GM18868 (cell line): ENCODE results near the gene CST9.
"Not testable (repeated sequence)": the region's sequence is repeated elsewhere in the genome, so short reads cannot be mapped to it uniquely, and the experiment has no call there.

Experiments used
- ATAC-seq: cut with Tn5 transposase; IDR thresholded peaks from one replicate; pipeline ENCODE4 v1.9.1; 2021; ENCODE audit warnings: mild to moderate bottlenecking, moderate library complexity; ENCODE audit not compliant: unreplicated experiment

Gene CST9

GRCh38 chr20:23588434-23589403 is 17.0 kb downstream of the CST9 start:
- no peak for ATAC-seq

GRCh38 chr20:23587631-23588030 is 18.1 kb downstream of the CST9 start:
- ATAC-seq, result no peak

DNA sequence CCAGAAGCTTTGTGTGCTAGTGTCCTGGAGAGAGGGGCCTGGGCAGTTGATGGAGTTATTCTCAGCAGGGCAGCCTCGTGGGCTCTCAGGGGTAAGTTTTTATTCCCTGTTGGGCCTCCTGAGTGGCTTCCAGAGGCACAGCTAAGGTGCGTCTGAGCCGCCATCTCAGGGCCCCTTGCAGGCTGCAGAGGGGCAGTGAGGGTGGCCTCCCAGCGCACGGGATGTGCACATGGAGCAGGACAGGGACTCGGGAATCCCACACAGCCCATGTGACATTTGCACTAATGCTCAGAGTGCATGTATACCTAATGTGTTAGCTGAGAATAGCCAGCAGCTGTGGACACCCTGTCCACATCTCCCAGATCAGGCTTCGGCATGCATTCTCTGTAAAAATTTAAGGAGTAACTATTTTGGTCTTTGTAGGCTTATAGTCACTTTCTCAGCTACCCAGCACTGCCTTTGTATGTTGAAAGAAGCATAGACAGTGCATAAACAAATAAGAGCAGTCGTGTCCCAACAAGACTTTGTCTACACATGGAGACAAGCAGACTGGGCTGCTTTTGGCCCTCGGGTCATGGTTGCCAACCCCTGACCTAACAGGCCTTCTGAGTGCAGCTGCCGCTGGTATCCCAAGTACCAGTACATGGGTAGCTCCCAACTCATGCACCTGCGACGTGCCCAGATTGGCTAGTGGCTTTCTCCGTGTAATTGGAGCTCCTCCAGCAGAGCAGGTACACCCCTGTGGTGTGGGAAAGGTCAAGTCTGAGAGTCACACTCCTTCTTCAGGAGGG is 18.8 kb downstream of the CST9 start:
- no peak for ATAC-seq

DNA sequence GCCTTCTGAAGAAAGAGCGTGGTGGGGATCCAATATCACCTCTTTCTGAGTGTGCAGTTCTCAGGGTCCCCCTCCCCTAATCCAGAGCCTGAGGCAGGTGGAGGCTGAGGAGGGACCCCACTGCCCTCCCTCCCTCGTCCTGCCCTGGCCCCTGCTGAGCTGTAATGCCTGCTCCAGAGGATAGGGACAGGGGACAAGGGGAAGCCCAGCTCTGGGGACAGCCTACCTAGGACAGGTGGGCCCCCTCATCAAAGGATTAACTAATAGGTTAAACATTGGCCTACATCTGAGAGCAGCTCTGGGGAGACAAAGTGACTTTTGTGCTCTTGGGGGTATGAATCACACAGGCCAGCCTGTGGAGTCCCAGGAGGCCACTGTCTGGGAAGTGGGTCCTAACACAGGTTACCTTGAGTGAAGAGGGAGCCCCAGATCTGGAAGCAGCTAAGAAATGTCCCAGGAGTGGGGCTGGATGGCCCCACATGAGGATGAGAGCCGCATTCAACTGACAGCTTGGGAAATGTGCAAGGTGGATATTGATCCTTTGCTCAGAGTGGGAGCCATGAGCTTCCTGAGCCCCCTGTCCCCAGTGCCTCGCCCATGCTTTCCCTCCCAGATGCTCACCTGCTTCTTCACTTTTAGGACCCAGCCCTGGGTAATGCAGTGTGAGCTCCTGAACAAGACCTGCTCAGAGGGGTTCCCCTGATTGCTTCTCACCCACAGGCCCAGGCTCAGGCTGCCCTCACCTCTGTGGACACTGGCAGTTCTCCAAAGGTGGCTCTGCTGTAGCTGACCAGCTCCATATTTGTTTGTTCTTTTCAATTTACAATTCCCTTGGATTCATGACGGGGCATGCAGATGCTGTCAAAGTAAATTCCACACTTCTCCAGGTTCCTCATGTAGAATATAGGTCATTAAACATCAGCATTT is 19.6 kb downstream of the CST9 start:
- no peak for ATAC-seq

GRCh38 chr20:23585449-23585807 is 20.3 kb downstream of the CST9 start:
- no peak for ATAC-seq

DNA sequence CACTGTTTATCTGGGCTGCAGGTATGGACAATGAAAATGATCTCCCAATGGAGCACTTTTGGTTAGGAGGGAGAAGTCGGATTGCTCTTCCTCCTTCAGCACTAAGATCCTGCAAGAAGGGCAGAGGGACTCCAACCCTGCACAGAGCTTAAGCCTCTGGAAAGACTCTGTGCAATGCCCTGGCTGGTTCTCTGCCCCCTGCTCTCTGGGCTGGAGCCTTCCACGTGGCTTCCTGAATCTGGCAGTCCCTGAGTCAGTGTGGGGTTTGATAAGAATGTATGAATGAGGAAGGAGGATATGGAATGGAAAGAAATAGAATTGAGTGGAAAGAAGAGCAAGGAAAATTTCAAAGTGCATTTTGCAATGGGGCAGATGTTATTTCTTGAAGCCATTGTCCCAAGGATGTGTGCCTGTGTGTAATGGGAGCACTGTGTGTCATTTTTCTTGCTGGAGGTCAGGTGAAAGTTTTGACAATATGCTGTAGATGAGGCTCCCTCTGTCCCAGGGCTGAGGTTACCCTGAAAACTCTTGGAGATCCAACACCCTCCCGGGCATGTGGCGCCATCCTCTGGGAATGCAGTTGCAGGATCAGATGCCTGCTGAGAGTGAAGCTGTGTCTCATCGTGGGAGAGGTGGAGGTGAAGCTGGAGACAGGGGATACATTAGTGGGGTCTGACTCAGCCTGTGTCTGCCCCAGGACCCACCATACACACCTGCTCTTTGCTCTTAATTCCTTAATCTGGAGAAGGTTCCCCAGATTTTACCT is 21.1 kb downstream of the CST9 start:
- ATAC-seq, result no peak

GRCh38 chr20:23583526-23583925 is 22.2 kb downstream of the CST9 start:
- ATAC-seq, result no peak

GRCh38 chr20:23582293-23582692 is 23.4 kb downstream of the CST9 start:
- ATAC-seq, result no peak

GRCh38 chr20:23581833-23582232 is 23.9 kb downstream of the CST9 start:
- not testable (repeated sequence) for ATAC-seq

GRCh38 chr20:23574977-23575376 is 30.7 kb downstream of the CST9 start:
- ATAC-seq, result no peak

DNA sequence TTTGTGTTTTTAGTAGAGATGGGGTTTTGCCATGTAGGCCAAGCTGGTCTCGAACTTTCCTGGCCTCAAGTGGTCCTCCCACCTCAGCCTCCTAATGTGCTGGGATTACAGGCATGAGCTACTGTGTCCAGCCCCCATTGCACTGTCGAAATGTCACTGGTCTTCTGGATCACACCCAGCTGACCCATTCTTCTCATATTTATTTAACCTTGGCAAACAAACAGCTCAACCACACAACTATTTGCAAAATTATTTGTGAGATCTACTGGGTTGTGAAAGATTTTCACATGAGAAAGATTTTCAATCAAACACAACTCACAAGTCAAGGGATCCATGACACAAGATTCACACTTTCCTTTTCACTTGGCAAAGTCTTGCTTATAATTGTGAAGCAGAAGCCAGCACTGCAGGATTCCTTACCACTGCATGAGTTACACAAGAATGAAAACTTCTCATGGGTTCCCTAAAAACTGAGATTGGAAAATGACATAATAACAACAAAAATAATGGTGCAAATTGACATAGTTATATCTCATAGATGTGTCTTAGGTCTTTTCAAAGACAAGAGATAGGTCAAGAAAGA is 35.4 kb downstream of the CST9 start:
- no peak for ATAC-seq

GRCh38 chr20:23569570-23569969 is 36.1 kb downstream of the CST9 start:
- no peak for ATAC-seq

DNA sequence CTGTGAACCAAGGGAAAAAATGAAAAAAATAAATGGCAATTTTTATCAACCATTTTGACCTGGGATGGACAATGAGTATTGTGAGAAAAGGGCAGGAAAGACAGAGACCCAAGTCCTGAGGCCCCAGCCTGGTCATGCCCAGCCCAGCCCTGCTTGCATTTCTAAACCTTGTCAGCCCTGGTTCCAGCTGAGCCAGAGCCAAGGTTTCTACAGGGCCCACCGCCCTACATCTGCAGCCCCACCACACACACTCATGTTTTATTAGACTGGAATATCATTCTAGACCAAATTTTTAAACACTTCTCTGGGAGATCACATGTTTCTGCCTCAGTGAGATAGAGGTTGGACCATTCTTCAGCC is 36.8 kb downstream of the CST9 start:
- no peak for ATAC-seq

DNA sequence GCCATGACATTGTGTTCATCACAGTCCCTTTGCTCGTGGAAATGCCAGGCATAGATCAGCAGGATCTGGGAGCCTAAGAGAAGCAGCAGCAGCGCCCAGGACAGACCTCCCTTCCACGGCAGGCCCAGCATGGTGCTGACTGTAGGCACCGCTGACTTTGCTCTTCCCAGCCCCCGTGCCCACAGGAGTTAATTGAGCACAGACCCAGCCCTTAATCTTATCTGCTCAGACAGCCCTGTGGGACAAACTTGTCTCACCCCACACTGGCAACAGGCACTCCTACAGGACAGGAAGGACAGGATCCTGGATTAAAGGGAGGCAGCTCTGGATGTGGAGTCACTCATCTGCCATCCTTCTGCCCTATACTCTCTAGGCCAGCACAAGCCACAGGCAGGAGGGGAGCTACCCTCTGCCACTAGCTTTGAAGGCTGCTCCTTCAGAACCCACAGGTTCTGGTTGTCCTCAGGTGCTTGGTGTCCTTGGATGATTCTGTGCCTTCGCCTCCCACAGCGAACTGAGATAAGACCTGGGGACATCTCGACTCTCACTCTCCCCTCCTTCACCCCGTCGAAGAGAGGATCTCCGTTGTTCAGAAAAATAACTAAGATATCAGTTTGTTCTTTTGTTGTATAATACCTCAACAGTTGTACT is 37.3 kb downstream of the CST9 start, which contains the start of gene CST9L:
TSS of gene CST9L (minus strand) at position 165 of the 651 bp plus-strand sequence. CDS start at position 131, 34 bp downstream.
- no peak for ATAC-seq

GRCh38 chr20:23566199-23566932 is 39.4 kb downstream of the CST9 start:
- no peak for ATAC-seq

DNA sequence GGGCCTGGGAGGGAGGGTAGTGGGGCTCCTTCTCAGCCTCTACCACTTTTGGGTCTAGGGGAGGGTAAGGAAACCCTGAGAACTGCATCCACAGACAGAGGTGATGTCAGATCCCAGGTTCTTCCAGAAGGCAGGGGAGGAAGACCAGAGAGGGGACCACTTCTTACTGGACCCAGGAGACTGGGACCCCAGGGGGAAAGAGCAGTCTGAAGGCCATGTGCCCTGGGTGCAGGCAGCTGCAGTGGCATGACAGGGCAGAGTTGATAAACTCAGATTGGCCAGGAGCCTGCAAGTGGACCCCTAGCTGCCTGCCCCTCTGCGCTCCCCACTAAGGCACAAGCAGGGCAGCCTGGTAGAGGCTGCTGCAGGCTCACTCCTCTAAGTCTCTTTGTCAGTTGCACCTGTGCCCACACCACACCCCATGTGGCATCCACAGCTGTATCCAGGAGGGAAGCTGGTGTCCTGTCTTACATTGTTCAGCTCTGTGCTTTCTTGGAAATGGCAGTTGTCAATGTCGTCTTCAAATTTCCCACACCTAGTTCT is 40.1 kb downstream of the CST9 start:
- ATAC-seq, result no peak

GRCh38 chr20:23564927-23565326 is 40.8 kb downstream of the CST9 start:
- no peak for ATAC-seq

- ATAC-seq, result no peak
Observed at GRCh38 chr20:23562721-23563342, 42.9 kb downstream of the CST9 start.
